Epithelial cell of esophagus (primary cell): ENCODE measurements around the gene SNORC.

Source experiments
- DNase-seq: peaks from one replicate; pipeline ENCODE4 v3.0.0; 2010; ENCODE audit warnings: low read depth
- H3K4me3 ChIP-seq: 2 replicates; pipeline ENCODE4 v1.5.1; 2011; ENCODE audit warnings: mild to moderate bottlenecking, low read length, control low read depth
- CTCF ChIP-seq: IDR thresholded peaks from 2 replicates; pipeline ENCODE4 v1.5.1; 2011; ENCODE audit warnings: low read depth, mild to moderate bottlenecking, low read length, control low read depth, inconsistent platforms; ENCODE audit not compliant: insufficient read depth; ENCODE audit errors: missing control alignments

The SNORC gene

DNA sequence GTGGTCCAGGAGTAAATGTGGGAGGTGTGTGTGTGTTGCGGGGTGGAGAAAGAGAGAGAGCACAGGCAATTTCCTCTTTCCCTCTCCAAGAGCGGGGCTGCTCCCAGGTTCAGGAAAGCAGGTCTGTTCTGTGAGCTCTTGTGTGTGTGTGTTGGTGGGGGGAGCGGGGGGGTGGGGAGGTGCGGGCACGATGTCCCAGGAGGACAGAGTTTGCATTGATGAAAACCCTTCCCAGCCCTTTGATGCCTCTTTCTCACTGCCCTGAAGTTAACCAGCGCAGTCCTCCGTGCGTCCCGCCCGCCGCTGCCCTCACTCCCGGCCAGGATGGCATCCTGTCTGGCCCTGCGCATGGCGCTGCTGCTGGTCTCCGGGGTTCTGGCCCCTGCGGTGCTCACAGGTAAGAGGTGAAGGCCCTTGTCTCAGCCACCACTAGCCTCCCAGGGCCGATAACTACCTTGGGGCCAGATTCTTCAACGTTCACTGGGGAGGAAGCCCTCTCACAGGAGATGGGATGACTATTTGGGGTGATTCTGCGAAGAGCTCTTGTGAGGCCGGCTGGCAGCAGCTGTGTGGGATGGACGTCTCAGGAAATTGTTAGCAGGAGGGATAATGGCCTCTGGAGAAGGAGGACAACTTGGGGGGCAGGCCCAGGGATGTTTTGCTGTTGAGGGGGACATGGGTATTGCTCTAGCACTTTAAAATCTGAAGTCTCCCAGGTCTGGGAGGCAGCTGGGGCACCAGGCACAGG, at the start of gene SNORC:
TSS of gene SNORC (plus strand) at position 247 of the 748 bp plus-strand sequence. CDS start at position 325, 78 bp downstream.
- TF ChIP-seq CTCF: no peak
- H3K4me3 ChIP-seq: no peak within 1 kb of the TSS
- DNase-seq: no peak

- no peak for DNase-seq
- H3K4me3 ChIP-seq: no peak overlapping the region
- no peak for TF ChIP-seq CTCF
Measured at GRCh38 chr2:232829988-232830387, 40.1 kb upstream of the SNORC start.

- no peak for DNase-seq
- H3K4me3 ChIP-seq: no peak overlapping the region
- no peak for TF ChIP-seq CTCF
Measured at GRCh38 chr2:232831496-232831895, 38.6 kb upstream of the SNORC start.

DNA sequence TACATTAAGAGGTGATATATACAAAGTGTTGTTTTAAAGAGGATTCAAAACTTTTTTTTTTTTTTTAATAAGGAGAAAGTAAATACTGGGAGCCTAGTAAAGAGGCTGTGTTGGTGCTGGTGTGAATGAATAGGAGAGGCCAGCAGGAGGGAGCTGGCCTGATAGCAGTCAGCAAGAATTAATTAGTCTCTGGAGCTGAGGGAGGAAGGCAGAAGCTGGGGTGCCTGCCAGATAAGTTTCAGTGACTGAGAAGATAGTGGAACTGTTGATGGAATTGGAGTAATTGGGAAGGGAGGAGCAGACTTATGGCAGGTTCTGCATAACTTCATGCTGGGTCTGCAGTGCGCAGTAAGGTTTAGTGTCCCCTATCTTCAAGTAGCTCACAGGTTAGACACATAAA, 36.2 kb upstream of the SNORC start:
- no peak overlapping the region for H3K4me3 ChIP-seq
- no peak for DNase-seq
- no peak for TF ChIP-seq CTCF

- DNase-seq: no peak
- no peak for TF ChIP-seq CTCF
- no peak overlapping the region for H3K4me3 ChIP-seq
Measured at GRCh38 chr2:232835687-232836208, 34.3 kb upstream of the SNORC start.

DNA sequence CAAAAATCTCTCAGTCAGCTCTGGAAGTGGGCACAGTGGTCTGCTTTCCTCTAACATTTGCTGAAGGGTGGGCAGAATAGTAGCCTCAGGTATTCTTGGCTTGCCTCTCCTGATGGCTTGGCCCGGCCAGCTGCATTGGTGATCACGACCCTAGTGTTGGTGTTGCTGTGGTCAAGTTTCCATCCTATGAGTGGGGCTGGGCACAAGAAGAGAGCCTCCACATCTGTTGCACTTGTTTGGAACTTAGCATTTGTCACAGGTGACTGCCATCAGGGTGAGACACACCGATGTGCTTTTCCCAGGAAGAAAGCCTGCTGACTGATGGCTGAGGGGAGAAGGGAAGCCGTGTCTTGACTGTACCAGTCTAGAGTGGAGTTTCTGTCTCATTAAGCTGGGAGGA, 33.1 kb upstream of the SNORC start:
- DNase-seq: no peak
- H3K4me3 ChIP-seq: no peak overlapping the region
- TF ChIP-seq CTCF: no peak

- peak; percentile 24 for DNase-seq
- H3K4me3 ChIP-seq: no peak overlapping the region
- TF ChIP-seq CTCF: no peak
Measured at GRCh38 chr2:232838406-232838874, 31.6 kb upstream of the SNORC start.
